Esophagus muscularis mucosa (tissue), 4 donors: ENCODE measurements around the gene CS. TPM values are rescaled to one million over a fixed set of nuclear protein-coding genes. Genes with fewer than 3 reads are reported as not detected.
"Not testable (repeated sequence)": the region's sequence is repeated elsewhere in the genome, so short reads cannot be mapped to it uniquely, and the experiment has no call there.

ENCODE experiments used
- DNase-seq: peaks from one replicate; pipeline ENCODE4 v3.0.0-alpha.2; 2017; ENCODE audit errors: extremely low spot score
- H3K27ac ChIP-seq, 4 donors: fragments of 200-600 bp; sonication (generic); replicated peaks in 1 of 4; 1 replicate in 3 of 4; 2 replicates in 1 of 4; pipeline ENCODE4 v1.5.1; 2016 to 2019; ENCODE audit warnings: mild to moderate bottlenecking in 1 of 4
- H3K27me3 ChIP-seq, 4 donors: fragments of 200-600 bp; sonication (generic); one replicate each; pipeline versions ENCODE4 v1.5.1 to v1.6.0; 2016 to 2019
- H3K36me3 ChIP-seq, 4 donors: fragments of 200-600 bp; sonication (generic); one replicate each; pipeline ENCODE4 v1.5.1; 2016 to 2019
- H3K4me1 ChIP-seq, 4 donors: fragments of 200-600 bp; sonication (generic); one replicate each; pipeline ENCODE4 v1.5.1; 2016 to 2019
- H3K4me3 ChIP-seq, 4 donors: fragments of 200-600 bp; sonication (generic); 1 replicate in 2 of 4; 2 replicates in 2 of 4; pipeline ENCODE4 v1.5.1; 2016 to 2019; ENCODE audit warnings: mild to moderate bottlenecking in 4 of 4, moderate library complexity in 1 of 4
- H3K9me3 ChIP-seq, 4 donors: fragments of 200-600 bp; sonication (generic); 1 replicate in 3 of 4; 2 replicates in 1 of 4; pipeline ENCODE4 v1.5.1; 2016 to 2019
- CTCF ChIP-seq, 3 experiments: fragments of 200-600 bp in 2 of 3; fragments of 450-650 bp in 1 of 3; sonication (generic) in 2 of 3; IDR thresholded peaks; one replicate each; pipeline ENCODE4 v1.5.1; 2017 to 2019; ENCODE audit warnings: antibody characterized with exemption in 3 of 3, mild to moderate bottlenecking in 2 of 3, moderate library complexity in 1 of 3
- EP300 ChIP-seq: sonication (generic); formaldehyde crosslinking; IDR thresholded peaks from one replicate; pipeline ENCODE4 v1.6.1; 2017; ENCODE audit warnings: antibody characterized with exemption
- POLR2A ChIP-seq: fragments of 450-650 bp; IDR thresholded peaks from one replicate; pipeline ENCODE4 v1.6.1; 2017; ENCODE audit warnings: antibody characterized with exemption, moderate library complexity, mild to moderate bottlenecking, low read depth
- POLR2AphosphoS5 ChIP-seq, 2 donors: sonication (generic); formaldehyde crosslinking; IDR thresholded peaks; one replicate each; pipeline ENCODE4 v1.6.1; 2017; ENCODE audit warnings: antibody characterized with exemption in 2 of 2
- WGBS: methylation state at CpG from one replicate; pipeline ENCODE4 v1.1.5; 2018; 5-methylcytosine and 5-hydroxymethylcytosine counted together
- intact Hi-C: fragments of 100-400 bp; cut with DNase I; formaldehyde crosslinking; loops from one replicate; pipeline ENCODE4 v1.15.1; 2023
- total RNA-seq, 4 donors: library from RNA; depleted of rRNA; stranded (reverse); fragments of >200 nt; gene quantifications; one replicate each; pipeline versions ENCODE4 v1.1.0 to v1.2.1, GENCODE V29; 2016

Gene CS
- total RNA-seq, 4 donors from 2014 or later: 91.8 to 155 (median 111) TPM

- no peak overlapping the region for H3K4me3 ChIP-seq
- H3K27me3 ChIP-seq: no peaks in the 10 kb centered on the region
- peaks cover 44 to 82% (median 58%) of the 10 kb centered on the region in 4 donors for H3K36me3 ChIP-seq
- WGBS: 39% methylated on average over 4 of the region's 4 CpGs
- DNase-seq: no peak
- peaks cover 16 to 21% (median 19%) of the 10 kb centered on the region in 4 donors for H3K4me1 ChIP-seq
- H3K9me3 ChIP-seq: no peaks in the 10 kb centered on the region
- intact Hi-C loops: no loop called here
- TF ChIP-seq POLR2AphosphoS5 (IDR thresholded peaks at IDR 0.05) (no peak), EP300 (no peak), POLR2A (no peak), CTCF (IDR thresholded peaks at IDR 0.05) (no peak)
- H3K27ac ChIP-seq: no peak overlapping the region
These were observed 13.9 kb downstream of the CS start for GRCh38 chr12:56286044-56286830.

GRCh38 chr12:56284263-56284662, 15.9 kb downstream of the CS start:
- 90% methylated on average over 5 of the region's 5 CpGs for WGBS
- DNase-seq: not testable (repeated sequence)

DNA sequence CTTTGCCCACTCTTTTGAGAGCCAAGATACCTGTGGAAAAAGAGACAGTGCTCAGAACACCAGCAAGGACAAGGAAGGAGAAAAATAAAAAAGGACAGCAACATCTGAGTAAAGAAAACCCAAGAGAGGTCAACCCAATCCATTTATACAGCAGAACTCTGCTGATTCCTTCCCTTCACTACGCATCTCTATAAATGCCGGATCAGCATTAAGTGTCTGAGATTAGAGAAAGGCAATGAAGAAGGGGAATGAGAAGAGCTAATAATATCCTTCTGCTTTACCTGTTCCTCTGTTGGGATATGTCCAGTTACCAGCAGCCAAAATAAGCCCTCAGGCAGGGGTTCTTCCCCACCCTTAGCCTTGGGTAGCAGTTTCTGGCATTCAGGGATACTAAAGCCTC, 17.6 kb downstream of the CS start:
- 93% methylated on average over 2 of the region's 2 CpGs for WGBS
- DNase-seq: no peak
- Histone ChIP-seq H3K9me3 (no peaks in the 10 kb centered on the region), H3K27me3 (no peaks in the 10 kb centered on the region), H3K27ac (no peak overlapping the region), H3K36me3 (peaks cover 78 to 94% (median 86%) of the 10 kb centered on the region in 4 donors), H3K4me1 (peaks cover 11 to 21% (median 17%) of the 10 kb centered on the region in 4 donors), H3K4me3 (no peak overlapping the region)
- no peak for TF ChIP-seq POLR2A
- intact Hi-C loops: no loop called here

More at GRCh38 chr12:56284263-56284662, 15.9 kb downstream of the CS start:
- Histone ChIP-seq H3K36me3 (peaks cover 63 to 87% (median 69%) of the 10 kb centered on the region in 4 donors), H3K4me1 (peaks cover 14 to 21% (median 18%) of the 10 kb centered on the region in 4 donors)
- H3K9me3 ChIP-seq, H3K27me3 ChIP-seq, H3K27ac ChIP-seq, H3K4me3 ChIP-seq, intact Hi-C loops: not testable (repeated sequence)

DNA sequence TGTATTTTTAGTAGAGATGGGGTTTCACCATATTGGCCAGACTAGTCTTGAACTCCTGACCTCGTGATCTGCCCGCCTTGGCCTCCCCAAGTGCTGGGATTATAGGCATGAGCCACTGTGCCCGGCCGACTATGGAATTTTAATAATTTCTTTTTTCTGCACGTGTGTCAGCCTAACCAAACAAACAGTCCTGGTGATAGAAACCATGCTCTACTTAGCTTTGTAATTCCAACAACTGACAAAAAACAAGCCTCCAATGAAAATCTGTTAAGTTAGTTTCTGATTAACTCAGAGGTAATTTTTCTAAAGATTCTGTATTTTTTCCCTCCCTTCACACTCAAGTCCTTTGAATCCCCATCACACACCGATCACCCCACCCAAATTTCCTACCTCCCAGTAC, 18.1 kb downstream of the CS start:
- Histone ChIP-seq H3K27me3 (no peaks in the 10 kb centered on the region), H3K36me3 (peaks cover 80 to 100% (median 92%) of the 10 kb centered on the region in 4 donors), H3K27ac (no peak overlapping the region), H3K9me3 (no peaks in the 10 kb centered on the region), H3K4me3 (no peak overlapping the region), H3K4me1 (peaks cover 10 to 15% (median 14%) of the 10 kb centered on the region in 4 donors)
- TF ChIP-seq POLR2AphosphoS5 (IDR thresholded peaks at IDR 0.05) (no peak), EP300 (no peak), POLR2A (no peak), CTCF (IDR thresholded peaks at IDR 0.05) (no peak)
- intact Hi-C loops: no loop called here
- WGBS: 68% methylated on average over 6 of the region's 6 CpGs
- DNase-seq: no peak

GRCh38 chr12:56280849-56281248, 19.3 kb downstream of the CS start:
- intact Hi-C loops: no loop called here
- H3K4me3 ChIP-seq: no peak overlapping the region
- TF ChIP-seq EP300 (no peak), POLR2A (no peak), POLR2AphosphoS5 (IDR thresholded peaks at IDR 0.05) (no peak), CTCF (IDR thresholded peaks at IDR 0.05) (no peak)
- peaks cover 90 to 100% (median 100%) of the 10 kb centered on the region in 4 donors for H3K36me3 ChIP-seq
- no peaks in the 10 kb centered on the region for H3K27me3 ChIP-seq
- peaks cover under 1 to 4% (median 2%) of the 10 kb centered on the region in 4 donors for H3K4me1 ChIP-seq
- no peak for DNase-seq
- no peak overlapping the region for H3K27ac ChIP-seq
- H3K9me3 ChIP-seq: no peaks in the 10 kb centered on the region
